H4 (cell line): ENCODE data around the gene ACSM2B. TPM values are rescaled to one million over a fixed set of nuclear protein-coding genes. Genes with fewer than 3 reads are reported as not detected.
"Not testable (repeated sequence)": the region's sequence is repeated elsewhere in the genome, so short reads cannot be mapped to it uniquely, and the experiment has no call there.

Experiments
- DNase-seq: peaks from one replicate; pipeline ENCODE4 v3.0.0-alpha.2; 2015; ENCODE audit warnings: low spot score
- total RNA-seq: library from RNA; depleted of rRNA; stranded (reverse); fragments of >200 nt; shearing (Covaris generic); gene quantifications from 2 replicates; pipeline ENCODE4 v1.2.3, GENCODE V29; 2014; rRNA removed

ACSM2B gene, protein sequence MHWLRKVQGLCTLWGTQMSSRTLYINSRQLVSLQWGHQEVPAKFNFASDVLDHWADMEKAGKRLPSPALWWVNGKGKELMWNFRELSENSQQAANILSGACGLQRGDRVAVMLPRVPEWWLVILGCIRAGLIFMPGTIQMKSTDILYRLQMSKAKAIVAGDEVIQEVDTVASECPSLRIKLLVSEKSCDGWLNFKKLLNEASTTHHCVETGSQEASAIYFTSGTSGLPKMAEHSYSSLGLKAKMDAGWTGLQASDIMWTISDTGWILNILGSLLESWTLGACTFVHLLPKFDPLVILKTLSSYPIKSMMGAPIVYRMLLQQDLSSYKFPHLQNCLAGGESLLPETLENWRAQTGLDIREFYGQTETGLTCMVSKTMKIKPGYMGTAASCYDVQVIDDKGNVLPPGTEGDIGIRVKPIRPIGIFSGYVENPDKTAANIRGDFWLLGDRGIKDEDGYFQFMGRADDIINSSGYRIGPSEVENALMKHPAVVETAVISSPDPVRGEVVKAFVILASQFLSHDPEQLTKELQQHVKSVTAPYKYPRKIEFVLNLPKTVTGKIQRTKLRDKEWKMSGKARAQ
- total RNA-seq: not detected in 2 replicates

DNA sequence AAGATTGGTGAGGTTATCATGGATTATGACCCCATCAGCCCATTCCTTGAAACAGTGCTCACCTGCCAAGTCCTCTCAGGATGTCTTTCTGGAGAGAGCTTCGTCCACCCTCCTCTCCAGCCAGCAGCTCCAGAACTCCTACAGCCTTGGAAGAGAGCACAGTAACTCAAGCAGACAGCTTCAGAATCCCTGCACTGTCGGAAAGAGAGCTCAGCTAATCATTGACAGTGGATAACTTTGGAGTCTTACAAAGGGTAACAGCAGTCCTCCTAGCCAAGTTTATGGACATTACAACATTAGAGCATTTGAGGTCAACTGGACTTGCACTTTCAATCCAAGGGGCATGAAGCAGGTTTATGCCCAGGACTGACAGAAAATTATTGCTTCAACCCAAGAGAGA, at the start of gene ACSM2B:
Gene ACSM2B, minus strand, starts transcription at position 223 of the 400 bp plus-strand sequence. CDS start 11,522 bp downstream, outside the sequence.
- not testable (repeated sequence) for DNase-seq

DNA sequence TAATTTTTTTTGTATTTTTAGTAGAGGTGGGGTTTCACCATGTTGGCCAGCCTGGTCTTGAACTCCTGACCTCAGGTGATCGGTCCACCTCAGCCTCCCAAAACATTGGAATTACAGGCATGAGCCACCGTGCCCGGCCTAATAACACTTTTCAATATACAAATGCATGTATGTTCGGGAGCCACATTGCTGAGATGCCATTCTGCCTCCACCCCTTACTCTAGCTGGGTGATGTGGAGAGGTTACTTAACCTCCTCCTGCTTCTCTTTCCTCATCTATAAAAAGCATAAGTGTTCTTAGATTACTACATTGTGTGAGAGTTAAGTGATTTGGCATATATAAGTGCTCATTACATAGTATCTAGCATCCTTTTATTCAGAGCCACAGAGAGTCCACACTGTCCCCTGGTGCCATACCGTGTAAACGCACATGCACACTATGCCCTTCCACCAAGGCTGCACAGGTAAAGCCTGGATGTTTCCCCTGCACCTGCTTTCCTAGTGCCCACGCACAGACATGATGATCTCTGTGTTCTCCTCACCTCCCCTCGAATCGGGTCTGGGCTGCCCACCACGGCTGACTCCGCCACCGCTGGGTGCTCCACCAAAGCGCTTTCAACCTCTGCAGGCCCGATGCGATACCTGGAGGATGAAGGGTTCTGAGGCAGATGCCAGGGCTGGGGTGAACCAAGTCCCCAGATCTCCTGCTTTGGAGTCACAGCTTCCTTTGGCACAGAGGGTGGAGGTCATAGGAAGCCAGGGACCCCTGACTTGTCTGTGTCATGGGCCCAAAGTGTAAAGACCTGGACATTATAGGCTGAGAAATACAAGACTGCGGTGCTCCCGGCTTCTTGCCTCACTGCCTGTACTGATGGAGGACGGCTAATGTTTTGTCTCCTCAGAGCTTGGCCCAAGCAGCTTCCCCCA, 49.0 kb upstream of the ACSM2B start:
- DNase-seq: no peak

DNA sequence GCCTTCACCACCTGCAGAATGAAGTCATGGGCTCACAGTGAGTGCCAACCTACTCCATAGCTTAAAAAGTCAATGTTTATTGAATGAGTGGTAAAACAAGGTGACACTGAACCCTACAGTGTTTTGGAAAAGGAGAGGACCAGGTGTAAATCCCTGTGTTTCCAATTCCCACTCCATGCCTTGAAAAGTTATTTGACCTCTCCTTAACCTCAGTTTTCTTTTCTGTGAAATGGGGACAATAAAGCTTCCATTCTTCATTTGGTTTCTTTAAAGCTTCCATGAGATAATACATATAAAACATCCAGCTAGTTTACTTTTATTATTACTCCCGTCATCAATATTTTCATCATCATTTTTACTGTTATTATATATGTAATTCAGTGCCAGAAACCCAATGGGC, 48.0 kb upstream of the ACSM2B start:
- DNase-seq: no peak

GRCh38 chr16:20622498-20622870, 46.3 kb upstream of the ACSM2B start:
- no peak for DNase-seq

- no peak for DNase-seq
These were observed 45.2 kb upstream of the ACSM2B start for GRCh38 chr16:20621406-20621805.

DNA sequence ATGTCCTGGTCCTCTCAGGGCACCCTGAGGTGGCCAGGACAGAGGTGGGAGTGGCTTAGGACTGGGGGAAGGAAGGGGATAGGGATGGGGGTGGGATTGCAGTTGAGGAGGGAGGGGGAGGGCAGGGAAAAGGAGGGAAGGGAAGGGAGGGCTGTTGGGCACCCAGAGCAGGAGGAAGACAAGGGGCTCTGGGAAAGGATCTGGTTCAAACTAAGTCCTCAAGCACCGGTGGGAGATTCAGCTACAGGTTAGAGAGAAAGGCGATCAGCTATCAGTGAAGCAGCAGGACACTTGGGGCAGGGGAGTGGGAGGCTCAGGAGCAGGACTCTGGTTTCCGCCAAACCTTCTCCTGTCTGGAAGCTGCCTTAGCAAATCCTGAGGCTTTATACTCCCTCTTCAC, 44.6 kb upstream of the ACSM2B start:
- no peak for DNase-seq

- DNase-seq: no peak
These were observed 43.8 kb upstream of the ACSM2B start for GRCh38 chr16:20620003-20620402.

- no peak for DNase-seq
These were observed 41.1 kb upstream of the ACSM2B start for GRCh38 chr16:20617271-20617670.

- DNase-seq: no peak
These were observed 38.3 kb upstream of the ACSM2B start for GRCh38 chr16:20614186-20615141.

DNA sequence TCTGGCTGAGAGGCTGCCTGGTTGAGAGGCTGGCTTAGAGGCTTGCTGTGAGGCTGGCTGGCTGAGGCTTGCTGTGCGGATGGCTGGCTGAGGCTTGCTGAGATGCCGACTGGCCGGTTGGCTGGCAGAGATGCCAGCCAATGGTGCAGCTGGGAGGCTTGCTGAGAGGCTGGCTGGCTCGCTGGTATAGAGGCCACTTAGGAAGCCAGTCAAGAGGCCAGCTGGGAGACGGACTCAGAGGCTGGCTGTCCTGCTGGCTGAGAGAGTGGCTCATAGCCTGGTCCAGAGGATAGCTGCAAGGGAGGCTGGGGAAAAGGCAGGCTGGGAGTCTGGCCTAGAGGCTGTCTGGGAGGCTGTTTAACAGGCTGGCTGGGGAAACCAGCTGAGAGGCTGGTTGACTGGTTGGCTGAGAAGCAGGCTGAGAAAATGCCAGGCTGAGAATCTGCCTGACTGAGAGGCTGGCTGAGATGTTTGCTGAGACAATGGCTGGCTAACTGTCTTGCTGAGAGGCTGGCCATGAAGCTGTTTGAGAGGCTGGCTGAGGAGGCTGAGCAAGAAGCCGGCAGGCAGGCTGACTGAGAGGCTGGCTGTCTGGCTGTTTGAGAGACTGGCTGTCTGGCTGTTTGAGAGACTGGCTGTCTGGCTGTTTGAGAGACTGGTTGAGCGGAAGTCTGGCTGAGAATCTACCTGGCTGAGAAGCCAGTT, 37.5 kb upstream of the ACSM2B start:
- DNase-seq: no peak

DNA sequence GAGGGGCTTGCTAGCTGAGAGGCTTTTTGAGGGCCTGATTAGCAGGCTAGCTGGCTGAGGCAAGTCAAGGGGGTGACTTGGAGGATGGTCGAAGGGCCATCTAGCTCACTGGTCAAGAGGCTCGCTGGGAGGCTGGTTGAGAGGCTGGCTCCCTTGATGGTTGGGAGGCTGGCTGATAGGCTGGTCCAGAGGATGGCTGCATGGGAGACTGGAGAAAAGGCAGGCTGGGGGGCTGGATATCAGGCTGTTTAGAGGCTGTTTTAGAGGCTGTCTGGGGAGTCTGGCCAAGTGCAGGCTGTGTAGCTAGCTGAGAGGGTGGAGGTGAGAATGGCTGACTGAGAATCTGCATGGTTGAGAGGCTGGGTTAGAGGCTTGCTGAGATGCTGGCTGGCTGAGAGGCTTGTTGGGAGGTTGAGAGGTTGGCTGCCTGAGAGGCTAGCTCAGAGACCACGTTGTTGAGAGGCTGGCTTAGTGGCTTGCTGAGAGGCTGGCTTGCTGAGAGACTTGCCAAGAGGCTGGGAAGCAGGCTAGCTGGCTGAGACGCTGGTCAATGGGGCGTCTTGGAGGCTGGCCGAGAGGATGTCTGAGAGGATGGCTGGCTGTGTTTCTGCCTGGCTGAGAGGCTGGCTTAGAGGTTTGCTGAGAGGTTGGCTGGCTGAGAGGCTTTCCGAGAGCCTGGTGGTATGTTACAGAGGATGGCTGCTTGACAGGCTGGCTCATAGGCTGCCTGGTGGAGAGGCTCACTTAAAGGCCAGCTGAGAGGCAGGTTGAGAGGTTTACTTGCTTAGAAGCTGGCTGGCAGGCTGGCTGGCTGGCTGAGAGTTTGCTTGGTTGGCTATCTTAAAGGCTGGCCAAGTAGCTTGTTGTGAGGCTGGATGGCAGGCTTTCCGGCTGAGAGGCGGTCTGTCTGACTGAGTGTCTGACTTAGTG, 36.6 kb upstream of the ACSM2B start:
- DNase-seq: no peak

DNA sequence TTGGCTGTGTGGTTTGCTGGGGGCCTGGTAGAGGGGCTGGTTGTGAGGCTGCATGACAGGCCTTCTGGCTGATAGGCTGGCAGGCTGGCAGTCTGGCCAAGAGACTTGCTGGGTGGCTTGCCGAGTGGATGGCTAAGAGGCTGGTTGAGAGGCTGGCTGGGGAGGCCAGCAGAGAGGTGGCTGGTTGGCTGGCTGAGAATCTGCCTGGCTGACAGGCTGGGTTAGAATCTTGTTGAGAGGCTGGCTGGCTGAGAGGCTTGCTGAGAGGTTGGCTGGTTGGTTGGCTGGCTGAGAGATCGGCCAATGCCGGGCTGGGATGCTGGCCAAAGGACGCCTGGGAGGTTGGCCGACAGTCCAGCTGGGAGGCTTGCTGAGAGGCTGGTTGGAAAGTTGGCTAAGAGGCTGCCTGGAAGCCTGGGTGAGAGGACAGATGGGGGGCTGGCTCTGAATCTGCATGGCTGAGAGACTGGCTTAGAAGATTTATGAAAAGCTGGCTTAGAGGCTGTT, 35.9 kb upstream of the ACSM2B start:
- no peak for DNase-seq

DNA sequence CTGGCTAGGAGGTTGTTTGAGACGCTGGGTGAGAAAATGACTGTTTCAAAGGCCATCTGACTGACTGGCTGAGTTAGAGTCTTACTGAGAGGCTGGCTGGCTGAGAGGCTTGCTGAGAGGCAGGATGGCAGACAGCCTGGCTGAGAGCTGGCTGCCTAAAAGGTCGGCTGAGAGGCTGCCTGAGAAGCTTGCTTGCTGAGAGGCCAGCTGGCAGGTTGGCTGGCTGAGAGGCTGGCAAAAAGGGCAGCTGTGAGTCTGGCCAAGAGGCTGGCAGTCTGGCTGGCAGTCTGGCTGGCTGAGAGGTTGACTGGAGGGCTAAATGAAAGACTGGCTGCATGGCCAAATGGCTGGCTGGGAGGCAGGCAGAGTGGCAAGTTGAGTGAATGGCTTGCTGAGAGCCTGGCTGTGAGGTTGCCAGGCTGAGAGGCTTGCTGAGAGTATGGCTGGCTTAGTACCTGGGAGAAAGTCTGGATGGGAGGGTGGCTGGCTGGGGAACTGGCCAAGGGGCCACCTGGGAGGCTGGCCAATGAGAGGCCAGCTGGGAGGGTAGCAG, 35.3 kb upstream of the ACSM2B start:
- no peak for DNase-seq

GRCh38 chr16:20610892-20611349, 34.8 kb upstream of the ACSM2B start:
- DNase-seq: no peak

DNA sequence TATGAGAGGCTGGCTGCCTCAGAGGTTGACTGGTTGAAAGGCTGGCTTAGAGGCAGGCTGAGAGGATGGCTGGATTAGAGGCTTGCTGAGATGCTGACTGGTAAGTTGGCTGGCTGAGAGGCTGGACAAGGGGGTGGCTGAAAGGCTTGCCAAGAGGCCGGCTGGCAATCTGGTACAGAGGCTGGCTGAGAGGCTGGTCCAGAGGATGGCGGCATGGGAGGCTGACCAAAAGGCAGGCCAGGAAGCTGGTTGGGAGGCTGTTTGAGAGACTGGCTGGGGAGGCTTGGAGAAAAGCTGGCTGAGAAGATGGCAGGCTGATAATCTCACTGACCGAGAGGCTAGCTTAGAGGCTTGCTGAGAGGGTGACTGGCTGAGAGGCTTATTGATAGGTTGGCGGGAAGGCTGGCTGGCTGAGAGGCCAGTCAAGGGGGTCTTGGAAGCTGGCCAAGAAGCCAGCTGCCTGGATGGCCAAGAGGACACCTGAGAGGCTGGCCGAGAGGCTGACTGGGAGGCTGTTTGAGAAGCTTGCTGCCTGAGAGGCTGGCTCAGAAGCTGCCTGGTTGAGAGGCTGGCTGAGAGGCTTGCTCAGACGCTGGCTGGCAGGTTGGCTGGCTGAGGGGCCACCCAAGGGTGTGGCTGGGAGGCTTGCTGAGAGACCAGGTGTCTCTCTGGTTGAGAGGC, 34.2 kb upstream of the ACSM2B start:
- no peak for DNase-seq

- DNase-seq: not testable (repeated sequence)
These were observed 26.0 kb upstream of the ACSM2B start for GRCh38 chr16:20602205-20602604.

DNA sequence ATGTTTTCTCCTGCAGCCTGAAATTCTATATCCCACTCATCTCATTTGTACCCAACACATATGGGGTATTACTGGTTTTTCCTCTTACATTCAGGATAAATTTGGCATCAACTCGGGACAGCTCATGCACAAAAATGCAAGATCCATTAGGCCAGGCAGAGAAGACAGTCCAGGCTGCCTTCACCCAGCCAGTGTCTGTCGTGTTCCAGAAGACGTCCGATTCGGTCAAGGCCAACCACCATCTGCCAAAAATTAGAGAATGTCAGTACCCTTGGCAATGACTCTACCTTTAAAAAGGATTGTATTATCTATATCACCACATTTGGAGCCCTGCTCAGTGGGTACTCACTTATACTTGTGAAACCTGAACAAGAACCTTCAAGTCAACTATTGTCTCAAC, 23.3 kb upstream of the ACSM2B start:
- not testable (repeated sequence) for DNase-seq

GRCh38 chr16:20598832-20599469, 22.8 kb upstream of the ACSM2B start:
- no peak for DNase-seq
